ENCODE measurements around the gene TNNT3.

- TF ChIP-seq, protein P1, sequence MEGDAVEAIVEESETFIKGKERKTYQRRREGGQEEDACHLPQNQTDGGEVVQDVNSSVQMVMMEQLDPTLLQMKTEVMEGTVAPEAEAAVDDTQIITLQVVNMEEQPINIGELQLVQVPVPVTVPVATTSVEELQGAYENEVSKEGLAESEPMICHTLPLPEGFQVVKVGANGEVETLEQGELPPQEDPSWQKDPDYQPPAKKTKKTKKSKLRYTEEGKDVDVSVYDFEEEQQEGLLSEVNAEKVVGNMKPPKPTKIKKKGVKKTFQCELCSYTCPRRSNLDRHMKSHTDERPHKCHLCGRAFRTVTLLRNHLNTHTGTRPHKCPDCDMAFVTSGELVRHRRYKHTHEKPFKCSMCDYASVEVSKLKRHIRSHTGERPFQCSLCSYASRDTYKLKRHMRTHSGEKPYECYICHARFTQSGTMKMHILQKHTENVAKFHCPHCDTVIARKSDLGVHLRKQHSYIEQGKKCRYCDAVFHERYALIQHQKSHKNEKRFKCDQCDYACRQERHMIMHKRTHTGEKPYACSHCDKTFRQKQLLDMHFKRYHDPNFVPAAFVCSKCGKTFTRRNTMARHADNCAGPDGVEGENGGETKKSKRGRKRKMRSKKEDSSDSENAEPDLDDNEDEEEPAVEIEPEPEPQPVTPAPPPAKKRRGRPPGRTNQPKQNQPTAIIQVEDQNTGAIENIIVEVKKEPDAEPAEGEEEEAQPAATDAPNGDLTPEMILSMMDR (conservative IDR thresholded peaks at IDR 0.05): no peak
- no peak for TF ChIP-seq EZH2 (IDR thresholded peaks at IDR 0.05; ENCODE audit: low read depth)
These were observed 27.7 kb upstream of the TNNT3 start, which contains the start of gene PRR33 for GRCh38 chr11:1891831-1892115.
